MCF 10A (cell line): ENCODE results near the gene KLF2. TPM values are rescaled to one million over a fixed set of nuclear protein-coding genes. Genes with fewer than 3 reads are reported as not detected.
"Not testable (repeated sequence)": the region's sequence is repeated elsewhere in the genome, so short reads cannot be mapped to it uniquely, and the experiment has no call there.

ENCODE experiments used
- BruUV-seq: library from RNA; stranded (reverse); fragments of 400-500 nt; replicated peaks from 2 replicates; lab custom pipeline; 2021; lab: Mats Ljungman, UMichigan
- CTCF ChIA-PET: fragments of 300-600 bp; sonication (Branson Sonifier 250); formaldehyde crosslinking; extraction: SDS; loops from one replicate; lab custom pipeline; 2021; ENCODE audit warnings: antibody characterized with exemption, inconsistent platforms; lab: Yijun Ruan, JAX
- POLR2A ChIA-PET: fragments of 300-600, 350-650 bp; sonication (Branson Sonifier 250); formaldehyde crosslinking; extraction: SDS; loops from one replicate; lab custom pipeline; 2020; ENCODE audit warnings: antibody characterized with exemption, inconsistent platforms; lab: Yijun Ruan, JAX
- DNase-seq: peaks from one replicate; pipeline ENCODE4 v3.0.0-alpha.2; 2018; ENCODE audit not compliant: unreplicated experiment
- H3K27ac Mint-ChIP-seq: one replicate; pipeline ENCODE4 v1.8.0; 2022; ENCODE audit warnings: mild to moderate bottlenecking, low read depth, mixed read lengths; ENCODE audit not compliant: unreplicated experiment
- H3K27me3 Mint-ChIP-seq: one replicate; pipeline ENCODE4 v1.8.0; 2022; ENCODE audit warnings: mixed read lengths; ENCODE audit not compliant: insufficient read depth, unreplicated experiment
- H3K36me3 Mint-ChIP-seq: one replicate; pipeline ENCODE4 v1.8.0; 2022; ENCODE audit warnings: mild to moderate bottlenecking, moderate library complexity, mixed read lengths; ENCODE audit not compliant: insufficient read depth, unreplicated experiment
- H3K4me1 Mint-ChIP-seq: one replicate; pipeline ENCODE4 v1.8.0; 2022; ENCODE audit warnings: mixed read lengths; ENCODE audit not compliant: insufficient read depth, unreplicated experiment
- H3K4me3 Mint-ChIP-seq: one replicate; pipeline ENCODE4 v1.8.0; 2022; ENCODE audit warnings: mild to moderate bottlenecking, moderate library complexity, mixed read lengths; ENCODE audit not compliant: unreplicated experiment
- H3K9me3 Mint-ChIP-seq: one replicate; pipeline ENCODE4 v1.8.0; 2022; ENCODE audit warnings: mixed read lengths; ENCODE audit not compliant: unreplicated experiment
- CTCF ChIP-seq: fragments of 200-600 bp; IDR thresholded peaks from one replicate; pipeline ENCODE4 v1.8.0; 2022; ENCODE audit warnings: antibody characterized with exemption, mild to moderate bottlenecking; ENCODE audit not compliant: unreplicated experiment
- intact Hi-C: fragments of 100-400 bp; cut with micrococcal nuclease; formaldehyde crosslinking; loops from 2 replicates; pipeline ENCODE4 v1.14.1; 2022
- total RNA-seq: library from RNA; stranded (reverse); gene quantifications from 2 replicates; pipeline ENCODE4 v1.2.3, GENCODE V29; 2022

The KLF2 gene
- total RNA-seq, 1 experiment from 2014 or later, result 3.8 TPM

- Mint-ChIP-seq H3K27ac (no peak overlapping the region), H3K27me3 (no peaks in the 10 kb centered on the region), H3K4me3 (no peak overlapping the region), H3K4me1 (peaks cover 8% of the 10 kb centered on the region), H3K36me3 (peaks cover 6% of the 10 kb centered on the region), H3K9me3 (no peaks in the 10 kb centered on the region)
- intact Hi-C loops, result no loop called here
- ChIA-PET CTCF (no interaction called here), POLR2A (no interaction called here)
- no peak for TF ChIP-seq CTCF
- DNase-seq, result no peak
- BruUV-seq, result no TSS peak
Observed at GRCh38 chr19:16340654-16341053, 16.0 kb downstream of the KLF2 start.

- Mint-ChIP-seq H3K9me3 (no peaks in the 10 kb centered on the region), H3K27me3 (no peaks in the 10 kb centered on the region), H3K4me3 (no peak overlapping the region), H3K27ac (no peak overlapping the region), H3K4me1 (peaks cover 8% of the 10 kb centered on the region), H3K36me3 (peaks cover 6% of the 10 kb centered on the region)
- ChIA-PET POLR2A (no interaction called here), CTCF (interaction anchor here (1.0 kb wide), 1 partner anchor 29 kb away, joined by 3 read pairs; no protein-coding TSS in a partner anchor)
- DNase-seq, result no peak
- BruUV-seq, result no TSS peak
- TF ChIP-seq CTCF, result no peak
- intact Hi-C loops, result no loop called here
Observed at GRCh38 chr19:16342002-16342715, 17.5 kb downstream of the KLF2 start.

- no peak overlapping the region for H3K27ac Mint-ChIP-seq
- TF ChIP-seq CTCF, result no peak
- H3K4me3 Mint-ChIP-seq, result no peak overlapping the region
- no peaks in the 10 kb centered on the region for H3K27me3 Mint-ChIP-seq
- ChIA-PET POLR2A (no interaction called here), CTCF (interaction anchor here (0.6 kb wide), 2 partner anchors 26 to 98 kb away, joined by 3 read pairs; no protein-coding TSS in a partner anchor)
- DNase-seq, result no peak
- BruUV-seq, result no TSS peak
- intact Hi-C loops, result no loop called here
- peaks cover 8% of the 10 kb centered on the region for H3K4me1 Mint-ChIP-seq
- peaks cover 6% of the 10 kb centered on the region for H3K36me3 Mint-ChIP-seq
- no peaks in the 10 kb centered on the region for H3K9me3 Mint-ChIP-seq
Observed at GRCh38 chr19:16343156-16343555, 18.5 kb downstream of the KLF2 start.

- DNase-seq, result no peak
- no TSS peak for BruUV-seq
- H3K27me3 Mint-ChIP-seq, result no peaks in the 10 kb centered on the region
- H3K36me3 Mint-ChIP-seq, result peaks cover 2% of the 10 kb centered on the region
- TF ChIP-seq CTCF, result no peak
- no peaks in the 10 kb centered on the region for H3K9me3 Mint-ChIP-seq
- ChIA-PET POLR2A (no interaction called here), CTCF (interaction anchor here (0.6 kb wide), 1 partner anchor 64 kb away, joined by 5 read pairs; no protein-coding TSS in a partner anchor)
- no peak overlapping the region for H3K27ac Mint-ChIP-seq
- no peak overlapping the region for H3K4me3 Mint-ChIP-seq
- H3K4me1 Mint-ChIP-seq, result no peaks in the 10 kb centered on the region
- intact Hi-C loops, result no loop called here
Observed at GRCh38 chr19:16345457-16345856, 20.8 kb downstream of the KLF2 start.

GRCh38 chr19:16347099-16347498 lies 22.5 kb downstream of the KLF2 start:
- H3K9me3 Mint-ChIP-seq, H3K4me1 Mint-ChIP-seq, H3K27me3 Mint-ChIP-seq, POLR2A ChIA-PET, H3K36me3 Mint-ChIP-seq, DNase-seq, intact Hi-C loops, BruUV-seq, H3K4me3 Mint-ChIP-seq, H3K27ac Mint-ChIP-seq: not testable (repeated sequence)
- CTCF ChIA-PET, result interaction anchor here (0.6 to 1.6 kb wide), 3 partner anchors 66 to 291 kb away, joined by 3 to 7 read pairs (median 3); no protein-coding TSS in a partner anchor
